GM18498 (cell line): Measurements from ENCODE around the gene GAL.
"Not testable (repeated sequence)": the region's sequence is repeated elsewhere in the genome, so short reads cannot be mapped to it uniquely, and the experiment has no call there.

Source experiments
- ATAC-seq: cut with Tn5 transposase; IDR thresholded peaks from one replicate; pipeline ENCODE4 v1.9.1; 2021; ENCODE audit warnings: mild to moderate bottlenecking, moderate library complexity; ENCODE audit not compliant: unreplicated experiment

Gene GAL, protein sequence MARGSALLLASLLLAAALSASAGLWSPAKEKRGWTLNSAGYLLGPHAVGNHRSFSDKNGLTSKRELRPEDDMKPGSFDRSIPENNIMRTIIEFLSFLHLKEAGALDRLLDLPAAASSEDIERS

DNA sequence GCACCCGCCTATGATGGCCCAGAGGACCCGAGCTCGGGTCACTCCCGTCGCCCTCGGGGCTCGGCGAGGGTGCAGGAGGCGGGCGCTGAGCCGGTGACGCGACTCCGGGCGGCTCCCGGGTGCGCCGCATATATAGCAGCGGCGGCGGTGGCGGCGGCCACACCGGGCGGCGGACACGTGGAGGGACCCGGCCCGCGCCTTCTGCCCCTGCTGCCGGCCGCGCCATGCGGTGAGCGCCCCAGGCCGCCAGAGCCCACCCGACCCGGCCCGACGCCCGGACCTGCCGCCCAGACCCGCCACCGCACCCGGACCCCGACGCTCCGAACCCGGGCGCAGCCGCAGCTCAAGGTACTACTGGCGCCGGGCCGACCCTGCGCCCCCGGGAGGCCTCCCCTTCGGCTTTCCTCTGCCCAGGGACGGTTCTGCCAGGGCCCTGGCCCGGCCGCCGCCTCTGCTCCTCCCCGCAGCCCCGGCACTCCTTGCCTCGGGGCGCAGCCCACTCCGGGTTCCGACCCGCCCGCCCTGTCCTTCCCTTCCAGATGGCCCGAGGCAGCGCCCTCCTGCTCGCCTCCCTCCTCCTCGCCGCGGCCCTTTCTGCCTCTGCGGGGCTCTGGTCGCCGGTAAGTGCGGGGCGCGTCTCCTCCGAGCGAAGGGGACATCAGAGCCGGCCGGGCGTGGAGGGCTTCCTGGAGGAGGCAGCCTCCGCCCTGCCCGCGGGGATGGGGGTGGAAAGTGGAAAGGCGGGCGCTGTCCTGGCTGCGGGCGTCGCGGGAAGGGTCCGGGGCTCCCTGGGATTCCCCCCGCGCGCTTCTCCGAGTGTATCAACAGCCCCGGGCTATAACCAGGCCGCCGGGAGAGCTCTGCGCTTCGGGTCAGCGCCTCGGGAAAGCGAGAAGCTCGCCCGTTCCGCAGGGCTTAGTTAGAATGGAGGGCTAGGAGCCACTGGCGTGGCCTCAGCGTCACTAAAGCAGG lies at the start of gene GAL:
GAL (plus strand) TSS at position 160 of the 972 bp plus-strand sequence; CDS start at position 540, 380 bp downstream.
- ATAC-seq, result no peak

DNA sequence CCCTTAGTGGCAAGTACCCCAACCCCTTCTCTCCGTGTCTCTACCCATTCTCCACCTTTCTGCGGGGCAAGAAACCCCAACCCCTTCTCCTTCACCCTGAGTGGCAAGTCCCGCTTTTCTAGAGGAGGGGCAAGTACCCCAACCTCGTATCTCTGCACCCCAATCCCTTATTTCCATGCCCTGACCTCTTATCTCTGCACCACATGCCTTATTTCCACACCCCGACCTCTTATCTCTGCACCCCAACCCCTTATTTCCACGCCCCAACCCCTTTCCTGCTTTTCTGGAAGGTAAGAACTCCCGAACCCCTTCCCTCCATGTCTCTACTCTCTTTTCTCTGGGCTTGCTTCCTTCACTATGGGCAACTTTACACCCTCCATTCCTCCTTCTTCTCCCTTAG lies 49.7 kb upstream of the GAL start:
- ATAC-seq, result not testable (repeated sequence)

DNA sequence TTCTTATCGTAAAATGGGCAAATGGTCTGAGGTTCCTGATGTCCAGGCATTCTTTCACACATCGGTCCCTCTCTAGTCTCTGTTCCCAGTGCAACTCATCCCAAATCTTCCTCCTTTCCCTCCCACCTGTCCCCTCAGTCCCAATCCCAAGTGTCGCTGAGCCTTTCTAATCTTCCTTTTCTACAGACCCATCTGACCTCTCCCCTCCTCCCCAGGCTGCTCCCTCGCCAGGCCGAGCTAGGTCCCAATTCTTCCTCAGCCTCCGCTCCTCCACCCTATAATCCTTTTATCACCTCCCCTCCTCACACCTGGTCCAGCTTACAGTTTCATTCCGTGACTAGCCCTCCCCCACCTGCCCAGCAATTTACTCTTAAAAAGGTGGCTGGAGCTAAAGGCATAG lies 49.2 kb upstream of the GAL start:
- not testable (repeated sequence) for ATAC-seq

- ATAC-seq, result not testable (repeated sequence)
Observed at GRCh38 chr11:68635883-68636282, 48.5 kb upstream of the GAL start.

DNA sequence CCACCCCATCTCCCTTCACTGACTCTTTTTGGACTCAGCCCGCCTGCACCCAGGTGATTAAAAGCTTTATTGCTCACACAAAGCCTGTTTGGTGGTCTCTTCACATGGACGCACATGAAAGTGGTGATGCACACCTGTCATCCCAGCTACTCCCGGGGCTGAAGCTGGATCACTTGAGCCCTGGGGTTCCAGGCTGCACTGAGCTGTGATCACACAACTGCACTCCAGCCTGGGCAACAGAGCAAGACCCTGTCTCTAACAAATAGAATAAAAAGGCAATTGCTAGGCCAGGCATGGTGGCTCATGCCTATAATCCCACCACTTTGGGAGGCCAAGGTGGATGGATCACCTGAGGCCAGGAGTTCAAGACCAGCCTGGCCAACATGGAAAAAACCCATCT lies 45.0 kb upstream of the GAL start:
- ATAC-seq, result not testable (repeated sequence)

DNA sequence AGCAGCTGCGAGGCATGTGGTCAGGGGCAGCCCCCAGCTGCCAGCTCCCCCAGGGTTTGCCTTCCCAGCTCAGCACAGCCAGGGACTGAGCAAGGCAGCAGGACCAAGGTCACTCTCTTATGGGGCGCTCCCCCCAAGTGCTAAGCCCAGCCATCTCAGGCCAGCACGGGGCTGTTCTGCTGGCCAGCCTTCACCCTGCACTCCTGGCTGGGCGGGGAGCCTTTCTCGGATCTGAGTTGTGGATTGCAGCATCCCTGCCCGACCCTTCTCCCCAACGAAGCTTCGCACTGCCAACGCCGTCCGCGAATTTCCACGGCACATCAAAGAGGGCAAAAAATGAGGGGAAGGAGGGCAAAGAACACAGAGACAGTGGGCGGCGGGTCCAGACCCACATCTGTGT lies 42.5 kb upstream of the GAL start:
- ATAC-seq, result no peak

DNA sequence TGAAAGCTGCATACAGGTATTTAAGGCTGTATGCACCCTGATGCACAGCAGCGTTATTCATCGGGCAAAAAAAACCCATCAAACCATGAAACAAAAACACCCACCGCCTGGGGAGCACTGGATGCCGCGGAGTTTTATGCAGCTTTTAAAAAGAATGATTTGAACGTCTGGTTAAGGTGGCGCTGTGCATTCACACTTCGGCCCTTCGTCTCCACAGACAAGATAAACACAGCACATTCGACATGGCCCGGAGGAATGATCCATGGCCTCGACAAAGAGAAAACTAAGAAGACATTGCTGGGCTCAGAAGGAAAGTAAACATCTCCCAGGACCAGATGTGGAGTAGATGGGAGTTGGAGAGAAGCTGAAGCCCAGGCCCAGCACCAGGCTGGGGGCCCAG lies 40.8 kb upstream of the GAL start:
- no peak for ATAC-seq

- no peak for ATAC-seq
Observed at GRCh38 chr11:68646832-68647231, 37.5 kb upstream of the GAL start.

- no peak for ATAC-seq
Observed at GRCh38 chr11:68649851-68650555, 34.3 kb upstream of the GAL start.

DNA sequence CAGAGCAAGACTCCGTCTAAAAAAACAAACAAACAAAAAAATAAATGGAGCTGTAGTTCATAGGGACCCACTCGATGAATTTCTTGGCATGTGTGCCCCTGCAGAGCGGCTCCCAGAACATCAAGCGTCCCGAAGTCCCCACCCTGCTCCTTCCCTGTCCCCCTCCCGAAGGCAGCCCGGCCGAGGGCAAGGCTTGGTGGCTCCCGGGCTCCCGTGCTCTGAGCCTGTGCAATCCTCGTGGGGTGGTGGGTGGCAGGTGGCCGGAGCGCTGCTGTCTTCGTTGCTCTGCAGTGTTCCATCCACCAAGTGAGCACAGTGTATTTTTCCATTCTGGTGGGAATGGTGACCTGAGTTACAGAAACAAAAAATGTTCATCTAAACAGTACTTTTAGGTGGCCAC lies 33.5 kb upstream of the GAL start:
- ATAC-seq, result no peak

GRCh38 chr11:68651208-68651984 lies 32.9 kb upstream of the GAL start:
- ATAC-seq, result no peak

GRCh38 chr11:68651985-68652682 lies 32.2 kb upstream of the GAL start:
- ATAC-seq, result no peak

GRCh38 chr11:68652683-68653156 lies 31.6 kb upstream of the GAL start:
- ATAC-seq, result no peak

DNA sequence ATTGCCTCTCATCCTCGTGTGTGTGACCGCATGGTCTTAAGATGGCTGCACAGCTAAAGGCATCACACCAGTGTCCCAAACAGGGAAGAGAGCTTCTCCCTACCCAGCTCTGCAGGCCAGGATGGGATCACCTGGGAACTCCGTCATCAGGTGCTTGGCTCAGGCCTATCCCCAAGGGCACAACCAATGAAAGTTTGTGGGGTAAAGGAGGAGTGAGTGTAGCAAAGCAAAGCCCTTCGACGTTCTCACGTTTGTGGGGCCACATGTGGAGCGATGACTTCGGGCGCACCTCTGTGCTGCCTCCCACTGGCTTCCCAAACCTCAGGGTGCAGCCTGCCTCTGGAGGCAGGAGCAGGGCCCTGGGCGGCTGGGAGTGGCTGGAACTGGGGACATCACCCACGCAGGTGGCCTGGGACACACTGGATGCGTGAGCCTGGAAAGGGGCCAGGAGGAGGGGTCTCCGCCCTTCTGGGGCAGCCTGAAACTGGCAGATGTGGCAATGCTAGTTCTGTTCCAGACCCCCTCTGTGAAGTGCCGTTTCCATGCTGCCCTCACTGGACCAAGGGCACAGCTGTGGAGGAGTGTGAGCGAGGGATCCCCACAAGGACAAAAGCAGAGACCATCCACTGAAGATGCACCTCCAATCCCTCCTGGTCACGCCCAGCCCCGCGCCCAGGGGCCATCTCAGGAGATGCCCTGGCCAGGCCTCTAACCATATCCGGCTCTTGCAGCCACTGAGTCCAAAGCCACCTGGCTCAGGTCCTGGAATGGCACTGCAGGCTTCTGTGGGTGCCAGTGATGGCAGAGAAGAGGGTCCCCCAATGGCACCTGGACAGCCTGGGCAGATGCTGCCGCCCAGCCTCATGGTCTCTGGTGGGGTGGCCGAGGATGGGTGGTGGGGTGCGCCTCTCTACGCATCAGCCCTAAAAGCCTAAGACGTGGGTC lies 30.6 kb upstream of the GAL start:
- ATAC-seq, result no peak

- ATAC-seq, result no peak
Observed at GRCh38 chr11:68654978-68655377, 29.4 kb upstream of the GAL start.

GRCh38 chr11:68655406-68655805 lies 28.9 kb upstream of the GAL start:
- no peak for ATAC-seq

DNA sequence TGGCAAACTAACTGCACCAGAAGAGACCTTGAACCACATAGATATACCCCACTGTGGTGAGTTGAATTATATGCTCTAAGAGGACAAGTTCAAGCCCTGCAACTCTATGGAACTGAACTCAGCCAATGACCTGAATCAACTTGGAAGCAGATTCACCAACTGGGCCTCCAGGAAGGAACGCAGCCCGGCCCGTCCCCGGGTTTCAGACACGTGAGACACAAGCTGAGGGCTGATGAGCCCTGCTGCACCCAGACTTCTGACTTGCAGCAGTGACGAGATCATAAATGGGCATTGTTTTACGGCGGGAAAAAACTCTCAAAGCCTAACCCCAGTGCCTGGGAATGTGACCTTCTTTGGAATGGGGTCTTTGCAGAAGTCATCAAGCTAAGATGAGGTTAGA lies 28.5 kb upstream of the GAL start:
- ATAC-seq, result no peak

DNA sequence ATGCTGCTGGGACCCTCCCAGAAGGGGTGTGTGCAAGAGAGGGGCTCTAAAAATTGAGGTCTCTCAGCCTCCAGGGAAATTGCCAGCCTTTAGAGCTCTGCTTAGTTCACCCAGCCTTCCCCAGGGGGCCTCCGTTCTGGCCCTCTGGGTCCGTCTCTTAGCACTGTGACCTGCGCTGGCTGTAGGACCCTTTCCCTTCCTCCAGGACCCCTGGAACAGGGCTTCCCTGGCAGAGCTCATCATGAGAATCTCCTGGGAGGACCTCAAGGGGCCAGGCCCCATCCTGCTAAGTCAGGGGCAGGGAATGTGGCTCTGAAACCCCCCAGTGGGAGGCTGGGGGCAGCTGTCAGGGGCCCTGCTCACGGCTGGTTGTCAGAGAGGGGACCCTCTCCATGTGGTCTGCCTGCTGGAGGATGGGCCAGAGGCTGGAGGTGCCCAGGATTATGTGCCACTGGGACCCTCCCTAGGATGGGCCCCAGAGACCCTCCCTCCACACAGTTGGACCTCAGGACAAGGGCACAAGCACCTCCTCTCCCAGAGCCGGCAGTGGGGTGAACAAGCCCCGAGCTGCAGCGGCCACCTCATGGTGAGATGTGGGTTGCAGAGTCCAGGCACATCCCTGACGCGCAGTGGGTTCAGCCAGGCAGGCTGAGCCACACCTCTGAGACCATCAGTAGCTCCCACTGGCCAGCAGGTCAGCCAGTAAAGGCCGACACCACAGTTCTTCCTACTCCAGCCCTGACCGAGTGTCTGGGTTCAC lies 27.1 kb upstream of the GAL start:
- no peak for ATAC-seq
